H1 (cell line): ENCODE data around the gene TYW1B. TPM values are rescaled to one million over a fixed set of nuclear protein-coding genes. Genes with fewer than 3 reads are reported as not detected.
"Not testable (repeated sequence)": the region's sequence is repeated elsewhere in the genome, so short reads cannot be mapped to it uniquely, and the experiment has no call there.

Experiments used
- CTCF ChIA-PET: fragments of 300-600 bp; sonication (Branson Sonifier 250); formaldehyde crosslinking; loops from one replicate; lab custom pipeline; 2021; ENCODE audit not compliant: partially characterized antibody; lab: Charles Lee
- POLR2A ChIA-PET: fragments of 300-600 bp; sonication (Branson Sonifier 250); formaldehyde crosslinking; loops from one replicate; lab custom pipeline; 2021; ENCODE audit warnings: inconsistent platforms; ENCODE audit not compliant: partially characterized antibody; lab: Charles Lee
- DNase-seq, 2 experiments: peaks; one replicate each; pipeline versions ENCODE4 v3.0.0 to v3.0.0-alpha.2; 2010 to 2022; ENCODE audit warnings: low spot score in 2 of 2, low read depth in 1 of 2, mixed read lengths in 1 of 2
- FAIRE-seq: peaks from 2 replicates; lab custom pipeline; 2011; peaks lifted over from hg19 to GRCh38; lab: Jason Lieb, UNC
- H2AFZ ChIP-seq: 2 replicates; pipeline ENCODE4 v1.8.1; 2012; ENCODE audit warnings: low read length, inconsistent platforms
- H2AK5ac ChIP-seq: 2 replicates; pipeline ENCODE4 v1.6.1; 2013; ENCODE audit warnings: low read depth, low read length
- H2BK120ac ChIP-seq: replicated peaks from 2 replicates; pipeline ENCODE3; 2013; ENCODE audit warnings: low read depth, low read length, inconsistent platforms
- H2BK12ac ChIP-seq: 2 replicates; pipeline ENCODE4 v1.6.1; 2013; ENCODE audit warnings: low read depth, low read length
- H2BK15ac ChIP-seq: 2 replicates; pipeline ENCODE4 v1.6.1; 2013; ENCODE audit warnings: low read length
- H2BK20ac ChIP-seq: 2 replicates; pipeline ENCODE4 v1.6.1; 2013; ENCODE audit warnings: low read length
- H2BK5ac ChIP-seq: 2 replicates; pipeline ENCODE4 v1.6.1; 2013; ENCODE audit warnings: low read depth, low read length
- H3K14ac ChIP-seq: 2 replicates; pipeline ENCODE4 v1.6.1; 2013; ENCODE audit warnings: inconsistent platforms; ENCODE audit not compliant: insufficient read length
- H3K18ac ChIP-seq: 2 replicates; pipeline ENCODE4 v1.6.1; 2013; ENCODE audit warnings: low read length; ENCODE audit errors: extremely low read depth
- H3K23ac ChIP-seq: 2 replicates; pipeline ENCODE4 v1.6.1; 2013; ENCODE audit warnings: inconsistent platforms; ENCODE audit not compliant: insufficient read length
- H3K23me2 ChIP-seq: 2 replicates; pipeline ENCODE4 v1.6.1; 2013; ENCODE audit warnings: low read depth, low read length
- H3K27ac ChIP-seq: 2 replicates; pipeline ENCODE4 v1.6.1; 2011; ENCODE audit warnings: low read depth, low read length, inconsistent platforms
- H3K27me3 ChIP-seq, 4 experiments: replicated peaks in 1 of 4; 1 replicate in 1 of 4; 2 replicates in 3 of 4; pipeline versions ENCODE4 v1.6.1 to v1.8.1; 2011 to 2013; ENCODE audit warnings: low read length in 3 of 4, mild to moderate bottlenecking in 3 of 4, inconsistent platforms in 2 of 4, mixed read lengths in 2 of 4, moderate library complexity in 1 of 4; ENCODE audit not compliant: control insufficient read depth in 3 of 4, insufficient read depth in 3 of 4; ENCODE audit errors: extremely low read depth in 1 of 4
- H3K36me3 ChIP-seq, 4 experiments: 2 replicates each; pipeline versions ENCODE4 v1.6.1 to v1.8.1; 2011 to 2013; ENCODE audit warnings: mild to moderate bottlenecking in 4 of 4, low read length in 3 of 4, moderate library complexity in 2 of 4, control low read depth in 1 of 4, inconsistent platforms in 1 of 4; ENCODE audit not compliant: insufficient read depth in 4 of 4, control insufficient read depth in 2 of 4
- H3K4ac ChIP-seq: replicated peaks from 2 replicates; pipeline ENCODE3; 2013; ENCODE audit warnings: low read length, low read depth, mixed read lengths, inconsistent platforms; ENCODE audit not compliant: insufficient read length
- H3K4me1 ChIP-seq, 4 experiments: replicated peaks in 1 of 4; 1 replicate in 1 of 4; 2 replicates in 3 of 4; pipeline versions ENCODE4 v1.6.1 to v1.8.1; 2011 to 2013; ENCODE audit warnings: low read length in 3 of 4, inconsistent platforms in 2 of 4, mixed read lengths in 1 of 4; ENCODE audit not compliant: insufficient read depth in 4 of 4, control insufficient read depth in 3 of 4
- H3K4me2 ChIP-seq, 2 experiments: 2 replicates each; pipeline versions ENCODE4 v1.6.1 to v1.8.1; 2011 to 2013; ENCODE audit warnings: low read depth in 2 of 2, low read length in 2 of 2, control low read depth in 1 of 2, inconsistent platforms in 1 of 2, mild to moderate bottlenecking in 1 of 2; ENCODE audit not compliant: insufficient read depth in 1 of 2
- H3K4me3 ChIP-seq, 4 experiments: fragments of 200-600, 300-600 bp in 1 of 4; sonication (generic), shearing (Covaris generic), sonication (Bioruptor Twin) in 1 of 4; 2 replicates each; pipeline versions ENCODE4 v1.5.1 to v1.8.1; 2011 to 2016; ENCODE audit warnings: low read length in 4 of 4, low read depth in 3 of 4, control low read depth in 2 of 4, inconsistent platforms in 2 of 4, mild to moderate bottlenecking in 2 of 4, mixed read lengths in 1 of 4, moderate library complexity in 1 of 4; ENCODE audit not compliant: insufficient read depth in 2 of 4; ENCODE audit errors: extremely low read depth in 1 of 4
- H3K56ac ChIP-seq: replicated peaks from 2 replicates; pipeline ENCODE3; 2013; ENCODE audit warnings: low read depth, mild to moderate bottlenecking, mixed read lengths, low read length, inconsistent platforms; ENCODE audit not compliant: insufficient read length
- H3K79me1 ChIP-seq: 2 replicates; pipeline ENCODE4 v1.6.1; 2013; ENCODE audit warnings: low read depth, low read length, control low read depth
- H3K79me2 ChIP-seq, 2 experiments: 2 replicates each; pipeline versions ENCODE4 v1.6.1 to v1.8.1; 2012 to 2013; ENCODE audit warnings: low read length in 2 of 2, mild to moderate bottlenecking in 2 of 2, inconsistent platforms in 1 of 2; ENCODE audit not compliant: insufficient read depth in 2 of 2, control insufficient read depth in 1 of 2
- H3K9ac ChIP-seq, 4 experiments: replicated peaks in 1 of 4; 1 replicate in 1 of 4; 2 replicates in 3 of 4; pipeline versions ENCODE4 v1.6.1 to v1.8.1; 2011 to 2013; ENCODE audit warnings: low read depth in 3 of 4, low read length in 3 of 4, control low read depth in 2 of 4, mild to moderate bottlenecking in 2 of 4, moderate library complexity in 2 of 4, inconsistent platforms in 1 of 4; ENCODE audit errors: extremely low read depth in 1 of 4
- H3K9me3 ChIP-seq, 2 experiments: 2 replicates each; pipeline versions ENCODE4 v1.6.1 to v1.8.1; 2012 to 2013; ENCODE audit warnings: mild to moderate bottlenecking in 2 of 2, moderate library complexity in 2 of 2, control low read depth in 1 of 2, inconsistent platforms in 1 of 2, low read depth in 1 of 2, low read length in 1 of 2, mixed read lengths in 1 of 2; ENCODE audit not compliant: insufficient read depth in 2 of 2
- H4K20me1 ChIP-seq, 2 experiments: replicated peaks in 1 of 2; 2 replicates each; pipeline versions ENCODE3 to v1.8.1; 2011 to 2013; ENCODE audit warnings: inconsistent platforms in 2 of 2, low read length in 2 of 2, mild to moderate bottlenecking in 1 of 2; ENCODE audit not compliant: insufficient read depth in 2 of 2, control insufficient read depth in 1 of 2
- H4K5ac ChIP-seq: 2 replicates; pipeline ENCODE4 v1.6.1; 2013; ENCODE audit warnings: low read length, low read depth, mixed read lengths, inconsistent platforms; ENCODE audit not compliant: insufficient read length
- H4K8ac ChIP-seq: 2 replicates; pipeline ENCODE4 v1.8.0; 2013; ENCODE audit warnings: mild to moderate bottlenecking, moderate library complexity, low read length, inconsistent platforms; ENCODE audit not compliant: insufficient read depth; ENCODE audit errors: extremely low read depth
- H4K91ac ChIP-seq: replicated peaks from 2 replicates; pipeline ENCODE3; 2013; ENCODE audit warnings: low read length, mixed read lengths, inconsistent platforms; ENCODE audit not compliant: insufficient read length
- SRF ChIP-seq: IDR thresholded peaks from 2 replicates; pipeline ENCODE4 v1.6.1; 2011; ENCODE audit warnings: mild to moderate bottlenecking, low read depth, low read length, moderate library complexity
- WGBS, 2 experiments: shearing (Covaris generic) in 1 of 2; methylation state at CpG; one replicate each; pipeline versions ENCODE4 v1.1.6 to v1.1.7; 2013 to 2015; ENCODE audit warnings: low lambda C conversion rate in 2 of 2, mixed read lengths in 2 of 2, inconsistent platforms in 1 of 2, low coverage in 1 of 2, missing lambda C conversion rate in 1 of 2; ENCODE audit not compliant: insufficient replicate concordance in 2 of 2, insufficient coverage in 1 of 2, insufficient read length in 1 of 2; ENCODE audit errors: extremely low coverage in 1 of 2, missing lambda C conversion rate in 1 of 2; 5-methylcytosine and 5-hydroxymethylcytosine counted together
- polyA plus RNA-seq, 7 experiments: library from polyadenylated mRNA; depleted of rRNA in 3 of 7; stranded (reverse) in 5 of 7; unstranded in 2 of 7; fragments of >200 nt in 5 of 7; fragments of 200-250 nt in 2 of 7; gene quantifications; 1 replicate in 5 of 7; 2 replicates in 1 of 7; 4 replicates in 1 of 7; pipeline versions ENCODE4 v1.2.1 to v1.2.3, GENCODE V29; 2011 to 2013; ENCODE audit warnings: missing spikeins in 2 of 7, mixed read lengths in 2 of 7
- total RNA-seq: library from RNA; stranded (reverse); fragmentation: NEBNext Ultra II Directional; extraction: Animal tissue kit (Norgen Biotek cat#: 25700); gene quantifications from 2 replicates; pipeline ENCODE4 v1.2.1, GENCODE V29; 2021

Gene TYW1B
- total and polyA plus RNA-seq, 2 of the 8 experiments (the other 6 are each of a cell fraction or from before 2014, with no cell fraction given): 6.8 to 12.6 TPM

GRCh38 chr7:72561988-72562387 lies 266.0 kb downstream of the TYW1B start:
- H2BK120ac ChIP-seq, H3K4me1 ChIP-seq, DNase-seq, H2AK5ac ChIP-seq, H3K4ac ChIP-seq, H3K56ac ChIP-seq, H3K23ac ChIP-seq, H3K4me2 ChIP-seq, H3K36me3 ChIP-seq, H3K14ac ChIP-seq, H3K27ac ChIP-seq, H4K91ac ChIP-seq, H3K79me2 ChIP-seq, H3K9ac ChIP-seq, H3K23me2 ChIP-seq, H3K79me1 ChIP-seq, H3K18ac ChIP-seq, H2BK12ac ChIP-seq, POLR2A ChIA-PET, H2BK5ac ChIP-seq, H2AFZ ChIP-seq, H3K9me3 ChIP-seq, FAIRE-seq, H3K4me3 ChIP-seq, CTCF ChIA-PET, H4K5ac ChIP-seq, H4K20me1 ChIP-seq, H3K27me3 ChIP-seq, H2BK15ac ChIP-seq, H4K8ac ChIP-seq: not testable (repeated sequence)
- WGBS, 2 experiments: 96% methylated on average over 3 of the region's 3 CpGs; no CpG with 5 or more reads in 1 of the 2 experiments
- peak overlapping the region; percentile 32; the same call in 1 of the 2 replicates for H2BK20ac ChIP-seq
- TF ChIP-seq SRF: peak; percentile 14; the same call in 1 of the 2 replicates
- TF ChIP-seq, all 59 proteins: peak for 1; not testable (repeated sequence) for 58

- H3K4ac ChIP-seq, H3K9me3 ChIP-seq, H4K20me1 ChIP-seq, H3K27ac ChIP-seq, H3K4me2 ChIP-seq, H3K27me3 ChIP-seq, H2AK5ac ChIP-seq, H3K9ac ChIP-seq, H3K79me2 ChIP-seq, H4K5ac ChIP-seq, H2BK12ac ChIP-seq, H4K91ac ChIP-seq, H2BK120ac ChIP-seq, H2BK20ac ChIP-seq, H3K56ac ChIP-seq, H3K79me1 ChIP-seq, DNase-seq, H3K4me3 ChIP-seq, H3K4me1 ChIP-seq, H2AFZ ChIP-seq, CTCF ChIA-PET, H3K23me2 ChIP-seq, H4K8ac ChIP-seq, H3K23ac ChIP-seq, H2BK5ac ChIP-seq, FAIRE-seq, H3K14ac ChIP-seq, POLR2A ChIA-PET, H2BK15ac ChIP-seq, H3K36me3 ChIP-seq, H3K18ac ChIP-seq: not testable (repeated sequence)
- 90% methylated on average over 3 of the region's 4 CpGs; no CpG with 5 or more reads in 1 of the 2 experiments for WGBS, 2 experiments
Observed at GRCh38 chr7:72559546-72559945, 268.5 kb downstream of the TYW1B start.
